IMR-90 (cell line): ENCODE results near the gene SLC30A2. TPM values are rescaled to one million over a fixed set of nuclear protein-coding genes. Genes with fewer than 3 reads are reported as not detected.
A peak's percentile ranks its signal among the peaks of the same experiment; 100 is the strongest.

ENCODE experiments used
- ATAC-seq: fragments of 200-7000 bp; cut with Tn5 transposase; 2 replicates; pipeline ENCODE4 v1.9.1; 2020; ENCODE audit warnings: low read depth, mild to moderate bottlenecking, moderate library complexity
- BruUV-seq: library from RNA; stranded (reverse); fragments of 400-500 nt; replicated peaks from 2 replicates; lab custom pipeline; 2021; lab: Mats Ljungman, UMichigan
- CTCF ChIA-PET: fragments of 300-600 bp; formaldehyde crosslinking; extraction: SDS; loops from one replicate; lab custom pipeline; 2021; ENCODE audit warnings: antibody characterized with exemption; lab: Yijun Ruan, JAX
- POLR2A ChIA-PET: fragments of 300-600 bp; sonication (Branson Sonifier 250); formaldehyde crosslinking; loops from one replicate; lab custom pipeline; 2022; ENCODE audit warnings: antibody characterized with exemption; ENCODE audit not compliant: unreplicated experiment; lab: Charles Lee
- DNase-seq: peaks from one replicate; pipeline ENCODE4 v3.0.0; 2013
- H2AFZ ChIP-seq: replicated peaks from 2 replicates; pipeline ENCODE3; 2013; ENCODE audit warnings: low read length, mild to moderate bottlenecking; ENCODE audit not compliant: poor library complexity
- H2AK5ac ChIP-seq: 2 replicates; pipeline ENCODE4 v1.6.1; 2013; ENCODE audit warnings: low read depth, low read length, inconsistent platforms
- H2AK9ac ChIP-seq: replicated peaks from 2 replicates; pipeline ENCODE3; 2013; ENCODE audit warnings: mild to moderate bottlenecking, low read depth, low read length, moderate library complexity; ENCODE audit not compliant: poor library complexity
- H2BK120ac ChIP-seq: 2 replicates; pipeline ENCODE4 v1.6.1; 2013; ENCODE audit warnings: low read depth, low read length, inconsistent platforms
- H2BK15ac ChIP-seq: 3 replicates; pipeline ENCODE4 v1.6.1; 2013; ENCODE audit warnings: low read depth, low read length, inconsistent platforms
- H2BK20ac ChIP-seq: 2 replicates; pipeline ENCODE4 v1.6.1; 2013; ENCODE audit warnings: low read depth, mild to moderate bottlenecking, inconsistent platforms, low read length, moderate library complexity
- H2BK5ac ChIP-seq: 2 replicates; pipeline ENCODE4 v1.6.1; 2013; ENCODE audit warnings: mild to moderate bottlenecking, low read depth, low read length, inconsistent platforms; ENCODE audit not compliant: poor library complexity, severe bottlenecking
- H3K14ac ChIP-seq: replicated peaks from 2 replicates; pipeline ENCODE4 v1.6.1; 2013; ENCODE audit warnings: low read depth, low read length, inconsistent platforms
- H3K18ac ChIP-seq: 2 replicates; pipeline ENCODE4 v1.6.1; 2013; ENCODE audit warnings: low read depth, low read length, control low read depth
- H3K23ac ChIP-seq: 2 replicates; pipeline ENCODE4 v1.6.1; 2013; ENCODE audit warnings: low read depth, low read length, inconsistent platforms
- H3K27ac ChIP-seq: 2 replicates; pipeline ENCODE4 v1.5.1; 2013; ENCODE audit warnings: mild to moderate bottlenecking, control low read depth, low read length; ENCODE audit not compliant: insufficient read depth
- H3K27me3 ChIP-seq: 2 replicates; pipeline ENCODE4 v1.6.1; 2013; ENCODE audit warnings: low read length; ENCODE audit not compliant: control insufficient read depth, insufficient read depth
- H3K36me3 ChIP-seq: 2 replicates; pipeline ENCODE4 v1.6.1; 2013; ENCODE audit warnings: low read length, mixed read lengths; ENCODE audit not compliant: control insufficient read depth, insufficient read depth
- H3K4ac ChIP-seq: 2 replicates; pipeline ENCODE4 v1.6.1; 2013; ENCODE audit warnings: low read depth, low read length, inconsistent platforms
- H3K4me1 ChIP-seq: 2 replicates; pipeline ENCODE4 v1.6.1; 2013; ENCODE audit warnings: low read length, mixed read lengths; ENCODE audit not compliant: control insufficient read depth, insufficient read depth
- H3K4me2 ChIP-seq: 2 replicates; pipeline ENCODE4 v1.6.1; 2013; ENCODE audit warnings: low read depth, mild to moderate bottlenecking, control low read depth, low read length, moderate library complexity
- H3K4me3 ChIP-seq: 2 replicates; pipeline ENCODE4 v1.5.1; 2013; ENCODE audit warnings: low read depth, mild to moderate bottlenecking, control low read depth, low read length, moderate library complexity; ENCODE audit not compliant: insufficient read depth
- H3K56ac ChIP-seq: 2 replicates; pipeline ENCODE4 v1.6.1; 2013; ENCODE audit warnings: low read length, inconsistent platforms; ENCODE audit not compliant: insufficient read depth; ENCODE audit errors: extremely low read depth
- H3K79me1 ChIP-seq, 2 experiments: 2 replicates each; pipeline ENCODE4 v1.6.1; 2013; ENCODE audit warnings: low read length in 2 of 2, inconsistent platforms in 1 of 2, low read depth in 1 of 2
- H3K9ac ChIP-seq: 2 replicates; pipeline ENCODE4 v1.6.1; 2013; ENCODE audit warnings: low read depth, low read length, control low read depth
- H3K9me1 ChIP-seq: 2 replicates; pipeline ENCODE4 v1.6.1; 2013; ENCODE audit warnings: low read length, inconsistent platforms; ENCODE audit not compliant: insufficient read depth
- H3K9me3 ChIP-seq: 2 replicates; pipeline ENCODE4 v1.6.1; 2013; ENCODE audit warnings: low read length; ENCODE audit not compliant: control insufficient read depth, insufficient read depth
- H4K20me1 ChIP-seq: 2 replicates; pipeline ENCODE4 v1.6.1; 2013; ENCODE audit warnings: low read length, inconsistent platforms; ENCODE audit not compliant: insufficient read depth
- H4K5ac ChIP-seq: 2 replicates; pipeline ENCODE4 v1.6.1; 2013; ENCODE audit warnings: mild to moderate bottlenecking, low read depth, low read length, control low read depth
- H4K8ac ChIP-seq, 2 experiments: 2 replicates each; pipeline ENCODE4 v1.6.1; 2013; ENCODE audit warnings: low read depth in 2 of 2, low read length in 2 of 2, control low read depth in 1 of 2, inconsistent platforms in 1 of 2
- H4K91ac ChIP-seq: 2 replicates; pipeline ENCODE4 v1.6.1; 2013; ENCODE audit warnings: low read depth, low read length, inconsistent platforms; ENCODE audit not compliant: insufficient read depth
- CEBPB ChIP-seq: IDR thresholded peaks from 2 replicates; pipeline ENCODE4 v1.6.1; 2012; ENCODE audit warnings: low read depth, low read length, improper control_type of control experiment
- CTCF ChIP-seq: conservative IDR thresholded peaks from 2 replicates; pipeline ENCODE4 v1.5.1; 2012; ENCODE audit warnings: mild to moderate bottlenecking, low read depth, low read length, improper control_type of control experiment
- ELK1 ChIP-seq: fragments of 150-350 bp; IDR thresholded peaks from 2 replicates; pipeline ENCODE4 v1.6.1; 2016; ENCODE audit warnings: low read depth, mild to moderate bottlenecking, low read length, moderate library complexity, borderline replicate concordance
- MXI1 ChIP-seq: IDR thresholded peaks from 2 replicates; pipeline ENCODE4 v1.6.1; 2012; ENCODE audit warnings: low read depth, mild to moderate bottlenecking, low read length, moderate library complexity, borderline replicate concordance
- USF2 ChIP-seq: fragments of 150-350 bp; IDR thresholded peaks from 2 replicates; pipeline ENCODE4 v1.6.1; 2017; ENCODE audit warnings: mild to moderate bottlenecking, antibody characterized with exemption, low read length, low read depth
- WGBS, 2 experiments: methylation state at CpG; one replicate each; pipeline versions ENCODE4 v1.1.5 to v1.1.7; 2013; ENCODE audit warnings: missing lambda C conversion rate in 2 of 2; ENCODE audit not compliant: insufficient read length in 1 of 2; ENCODE audit errors: extremely low coverage in 2 of 2; 5-methylcytosine and 5-hydroxymethylcytosine counted together
- dilution Hi-C: fragments of 300-500 bp; cut with HindIII; formaldehyde crosslinking; loops from one replicate; pipeline ENCODE4 v1.14.3; 2018; ENCODE audit warnings: low sequenced_read_pairs; ENCODE audit not compliant: unreplicated experiment
- in situ Hi-C: fragments of 300-500 bp; cut with MboI; formaldehyde crosslinking; loops from 3 replicates; pipeline ENCODE4 v1.14.3; 2019; ENCODE audit warnings: low sequenced_read_pairs, inconsistent platforms, mixed read lengths
- intact Hi-C: fragments of 100-400 bp; cut with micrococcal nuclease; formaldehyde crosslinking; loops from 2 replicates; pipeline ENCODE4 v1.10.0; 2022
- polyA plus RNA-seq, 3 experiments: library from polyadenylated mRNA; depleted of rRNA; stranded (reverse); fragments of >200 nt; gene quantifications; 2 replicates each; pipeline ENCODE4 v1.2.3, GENCODE V29; 2012; ENCODE audit warnings: low replicate concordance in 1 of 3
- total RNA-seq: library from RNA; depleted of rRNA; stranded (reverse); fragments of >200 nt; gene quantifications from 2 replicates; pipeline ENCODE4 v1.2.3, GENCODE V29; 2012

Gene SLC30A2
- total and polyA plus RNA-seq, 2 of the 4 experiments (the other 2 are of a cell fraction) = not detected

DNA sequence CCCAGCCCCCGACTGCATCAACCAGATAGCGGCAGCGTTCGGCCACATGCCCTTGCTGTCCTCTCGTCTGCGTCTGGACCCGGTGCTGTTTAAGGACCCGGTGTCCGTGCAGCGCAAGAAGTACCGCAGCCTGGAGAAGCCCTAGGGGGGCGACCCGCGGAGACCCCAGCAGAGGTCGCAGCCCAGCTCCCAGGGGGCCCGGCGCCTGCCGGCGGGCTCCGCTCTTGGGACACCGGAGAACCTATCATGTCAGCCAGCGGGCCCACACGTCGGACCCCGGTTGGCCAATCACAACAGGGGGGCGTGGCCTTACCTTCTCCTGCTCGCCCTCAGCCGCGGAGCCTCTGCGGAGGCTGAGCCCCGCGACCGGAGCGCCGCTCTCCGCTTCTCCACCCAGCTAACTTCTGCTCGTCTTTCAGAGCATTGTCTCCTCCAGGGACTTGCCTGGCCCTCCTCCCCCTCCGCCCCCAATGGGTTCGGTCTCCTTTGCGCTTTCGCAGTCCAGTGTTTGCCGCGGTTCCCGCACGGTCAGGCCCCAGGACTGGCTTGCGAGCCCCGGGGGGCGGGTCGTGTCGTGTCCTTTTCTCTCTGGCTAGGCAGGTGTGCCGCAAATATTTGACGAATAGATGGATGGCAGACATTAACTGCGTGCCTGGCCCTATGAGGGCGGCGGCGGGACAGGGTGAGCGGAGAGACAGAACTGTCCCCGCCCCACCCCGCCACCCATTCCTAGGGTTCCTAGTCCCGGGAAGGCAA, 10.5 kb downstream of the SLC30A2 start:
- BruUV-seq = no TSS peak
- peak overlapping the region; percentile 98 for H2AFZ ChIP-seq
- DNase-seq (peak; percentile 87), ATAC-seq (peak; percentile 94)
- no peak overlapping the region for H3K56ac ChIP-seq
- CTCF ChIA-PET = interaction anchor here (0.5 to 1.2 kb wide), 7 partner anchors 14 to 242 kb away, joined by 3 to 9 read pairs (median 4); partner anchors contain the start of gene EXTL1
- H3K36me3 ChIP-seq = no peaks in the 10 kb centered on the region
- peak overlapping the region; percentile 63 for H3K9ac ChIP-seq
- 0 out of 2 replicates have a peak, but pooled peaks cover 3% of the 10 kb centered on the region for H3K9me1 ChIP-seq
- H2BK20ac ChIP-seq = no peak overlapping the region
- dilution Hi-C loops (no loop called here), intact Hi-C loops (loop anchor here (5.0 kb wide), 1 partner anchor 242 kb away; no protein-coding TSS in a partner anchor), in situ Hi-C loops (no loop called here)
- H3K4me3 ChIP-seq = peak overlapping the region; percentile 66
- H3K18ac ChIP-seq = no peak overlapping the region
- H4K5ac ChIP-seq = no peak overlapping the region
- peak overlapping the region; percentile 50; the same call in 1 of the 2 replicates for H3K4ac ChIP-seq
- peak overlapping the region in 1 of 2 experiments; percentile 59; a peak in 1 of 4 replicates for H4K8ac ChIP-seq
- H3K27me3 ChIP-seq = peaks cover 14% of the 10 kb centered on the region; the same call in 1 of the 2 replicates
- no peaks in the 10 kb centered on the region for H3K9me3 ChIP-seq
- H3K14ac ChIP-seq = peak overlapping the region; percentile 56; the same call in 1 of the 2 replicates
- no peak overlapping the region for H3K27ac ChIP-seq
- no peak overlapping the region for H2BK5ac ChIP-seq
- peak overlapping the region; percentile 75; the same call in 1 of the 2 replicates for H3K23ac ChIP-seq
- H4K91ac ChIP-seq = no peak overlapping the region
- no peak overlapping the region for H2BK120ac ChIP-seq
- H3K4me2 ChIP-seq = peak overlapping the region; percentile 79
- TF ChIP-seq USF2 (no peak; the same call in 1 of the 2 replicates), ELK1 (no peak), MXI1 (no peak), CTCF (no peak), CEBPB (peak; percentile 42; the same call in 1 of the 2 replicates)
- H2BK15ac ChIP-seq = no peak overlapping the region
- WGBS, 2 experiments = 0% methylated on average over 20 of the region's 60 CpGs; no CpG with 5 or more reads in 1 of the 2 experiments
- peak overlapping the region; percentile 77 for H2AK9ac ChIP-seq
- peaks cover 6% of the 10 kb centered on the region for H3K4me1 ChIP-seq
- POLR2A ChIA-PET = interaction anchor here (0.6 kb wide), 1 partner anchor 137 kb away, joined by 3 read pairs; no protein-coding TSS in a partner anchor
- no peaks in the 10 kb centered on the region for H4K20me1 ChIP-seq
- no peaks in the 10 kb centered on the region for H3K79me1 ChIP-seq
- no peak overlapping the region for H2AK5ac ChIP-seq
